GM18907 (cell line): ENCODE results near the gene CYP24A1.

Experiments used
- ATAC-seq: cut with Tn5 transposase; IDR thresholded peaks from one replicate; pipeline ENCODE4 v1.9.1; 2021; ENCODE audit warnings: mild to moderate bottlenecking, moderate library complexity; ENCODE audit not compliant: unreplicated experiment

The CYP24A1 gene

GRCh38 chr20:54173653-54174456 is at the start of gene CYP24A1:
Gene CYP24A1, minus strand, starts transcription at chr20:54173986. Its CDS starts 407 bp downstream, at chr20:54173579.
- ATAC-seq = no peak

DNA sequence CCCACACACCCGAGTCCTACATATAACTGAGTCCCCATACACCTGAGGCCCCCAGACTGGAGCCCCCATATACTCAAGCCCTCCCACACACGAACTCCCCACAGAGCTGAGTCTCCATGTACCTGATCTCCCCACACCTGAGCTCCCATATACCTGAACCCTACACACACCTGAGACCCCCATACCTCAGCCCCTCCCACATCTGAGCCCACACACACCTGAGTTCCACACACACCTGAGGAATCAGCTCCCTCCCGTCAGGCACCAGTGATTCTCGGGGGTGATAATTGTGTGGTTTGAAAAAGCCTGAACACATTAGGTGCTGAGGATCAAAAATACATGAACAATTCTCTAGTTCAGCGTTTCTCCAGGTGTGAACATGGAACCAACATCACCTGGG is 49.5 kb upstream of the CYP24A1 start:
- ATAC-seq = no peak

DNA sequence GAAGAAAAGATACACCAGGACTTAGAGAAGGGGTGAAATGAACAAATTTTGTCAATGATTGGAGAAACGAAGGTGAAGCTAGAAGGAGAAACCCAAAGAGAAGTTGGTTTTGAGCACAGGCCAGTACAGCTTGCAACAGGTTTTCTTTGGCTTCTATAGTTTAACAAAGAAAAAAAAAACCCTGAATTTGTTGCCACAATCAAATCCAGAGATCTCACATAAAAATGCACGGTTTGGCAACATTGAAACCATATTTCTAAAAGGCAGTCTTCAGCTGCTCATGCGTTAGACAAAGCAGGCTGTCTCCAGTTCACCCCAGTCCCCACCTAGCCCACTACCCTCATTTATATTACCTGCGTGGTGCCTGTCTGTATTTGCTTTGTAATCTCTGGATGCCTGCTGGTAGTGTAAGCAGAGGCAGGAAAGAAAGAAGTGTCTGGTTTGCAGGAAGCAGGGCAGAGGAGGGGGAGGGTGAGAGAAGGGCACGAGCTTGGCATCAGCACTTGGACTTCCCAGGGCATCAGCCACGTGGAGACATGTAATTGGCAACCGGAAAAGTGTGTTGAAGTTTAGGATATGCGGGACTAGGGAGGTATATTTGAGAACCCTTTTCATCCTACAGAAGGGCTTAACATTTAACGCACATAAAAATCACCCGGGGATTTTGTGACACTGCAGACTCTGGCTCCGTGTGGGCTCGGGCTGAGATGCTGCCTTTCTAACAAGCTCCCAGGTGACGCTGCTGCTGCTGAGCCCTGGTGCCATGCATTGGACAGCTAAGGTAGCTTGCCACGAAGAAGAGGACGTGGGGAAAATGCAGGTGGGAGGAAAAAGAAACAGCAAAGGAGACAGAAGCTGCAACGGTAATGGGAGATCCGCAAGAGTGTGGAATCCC is 48.5 kb upstream of the CYP24A1 start:
- no peak for ATAC-seq

GRCh38 chr20:54221353-54221752 is 47.6 kb upstream of the CYP24A1 start:
- peak; percentile 85 for ATAC-seq

- ATAC-seq = no peak
Observed at GRCh38 chr20:54220722-54221121, 46.9 kb upstream of the CYP24A1 start.

DNA sequence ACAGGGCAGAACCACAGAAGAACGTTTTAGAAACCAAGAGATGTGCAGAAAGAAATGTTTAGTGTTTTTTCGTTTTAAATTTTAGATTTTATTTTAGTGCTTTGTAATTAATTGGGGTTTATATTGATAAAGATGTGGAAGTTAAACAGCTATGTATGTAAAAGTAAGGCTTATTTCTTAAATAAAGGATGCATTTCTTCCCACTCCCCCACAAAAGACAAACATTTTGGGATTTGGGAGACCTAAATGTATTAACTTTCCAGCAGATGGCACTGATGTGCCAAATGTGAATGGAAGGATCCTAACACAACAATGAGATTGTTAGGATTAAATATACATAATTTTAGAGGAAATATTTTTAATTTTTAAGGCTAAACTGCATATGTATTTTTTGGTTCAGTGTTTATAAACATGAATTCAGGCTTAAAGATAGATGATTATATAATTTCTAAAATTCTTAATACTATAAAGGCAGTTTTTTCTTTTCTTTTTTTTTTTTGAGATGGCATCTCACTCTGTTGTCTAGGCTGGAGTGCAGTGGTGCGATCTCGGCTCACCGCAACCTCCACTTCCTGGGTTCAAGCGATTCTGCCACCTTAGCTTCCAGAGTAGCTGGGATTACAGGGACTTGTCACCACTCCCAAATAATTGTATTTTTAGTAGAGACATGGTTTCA is 46.1 kb upstream of the CYP24A1 start:
- ATAC-seq = no peak

- ATAC-seq = no peak
Observed at GRCh38 chr20:54218470-54218869, 44.7 kb upstream of the CYP24A1 start.

GRCh38 chr20:54217762-54218161 is 44.0 kb upstream of the CYP24A1 start:
- ATAC-seq = no peak

DNA sequence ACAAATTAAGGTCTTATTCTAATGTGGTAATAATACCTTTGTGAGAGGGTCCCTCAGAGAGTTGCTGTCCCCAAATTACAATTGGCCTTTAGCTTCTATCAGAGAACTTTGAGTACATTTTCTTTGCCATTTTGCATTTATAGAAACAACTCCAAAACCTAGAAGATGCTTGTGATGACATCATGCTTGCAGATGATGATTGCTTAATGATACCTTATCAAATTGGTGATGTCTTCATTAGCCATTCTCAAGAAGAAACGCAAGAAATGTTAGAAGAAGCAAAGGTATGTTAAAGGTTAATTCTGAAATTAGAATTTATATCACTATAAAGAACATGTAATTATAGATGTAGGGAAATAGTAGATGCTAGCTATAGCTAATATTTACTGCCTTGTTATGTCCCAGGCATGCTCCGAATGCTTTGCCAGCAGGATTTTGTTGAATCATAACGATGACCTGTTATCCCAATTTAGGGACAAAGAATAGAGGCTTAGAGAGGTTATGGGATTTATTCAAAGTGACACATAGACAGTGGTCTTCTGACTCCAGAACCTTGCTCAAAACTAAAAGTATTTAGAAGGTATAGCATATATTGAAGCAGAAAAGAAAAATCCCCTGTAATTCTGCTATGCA is 41.5 kb upstream of the CYP24A1 start:
- no peak for ATAC-seq

GRCh38 chr20:54214566-54214965 is 40.8 kb upstream of the CYP24A1 start:
- ATAC-seq = no peak

GRCh38 chr20:54212871-54213270 is 39.1 kb upstream of the CYP24A1 start:
- no peak for ATAC-seq

- ATAC-seq = no peak
Observed at GRCh38 chr20:54212226-54212625, 38.4 kb upstream of the CYP24A1 start.

GRCh38 chr20:54209216-54209813 is 35.5 kb upstream of the CYP24A1 start:
- ATAC-seq = no peak

- ATAC-seq = peak; percentile 13
Observed at GRCh38 chr20:54208548-54209176, 34.9 kb upstream of the CYP24A1 start.

GRCh38 chr20:54207743-54208547 is 34.2 kb upstream of the CYP24A1 start, which contains the start of gene PFDN4:
Gene PFDN4, plus strand, starts transcription at chr20:54208087. Its CDS starts 14 bp downstream, at chr20:54208101.
- peak; percentile 99 for ATAC-seq

DNA sequence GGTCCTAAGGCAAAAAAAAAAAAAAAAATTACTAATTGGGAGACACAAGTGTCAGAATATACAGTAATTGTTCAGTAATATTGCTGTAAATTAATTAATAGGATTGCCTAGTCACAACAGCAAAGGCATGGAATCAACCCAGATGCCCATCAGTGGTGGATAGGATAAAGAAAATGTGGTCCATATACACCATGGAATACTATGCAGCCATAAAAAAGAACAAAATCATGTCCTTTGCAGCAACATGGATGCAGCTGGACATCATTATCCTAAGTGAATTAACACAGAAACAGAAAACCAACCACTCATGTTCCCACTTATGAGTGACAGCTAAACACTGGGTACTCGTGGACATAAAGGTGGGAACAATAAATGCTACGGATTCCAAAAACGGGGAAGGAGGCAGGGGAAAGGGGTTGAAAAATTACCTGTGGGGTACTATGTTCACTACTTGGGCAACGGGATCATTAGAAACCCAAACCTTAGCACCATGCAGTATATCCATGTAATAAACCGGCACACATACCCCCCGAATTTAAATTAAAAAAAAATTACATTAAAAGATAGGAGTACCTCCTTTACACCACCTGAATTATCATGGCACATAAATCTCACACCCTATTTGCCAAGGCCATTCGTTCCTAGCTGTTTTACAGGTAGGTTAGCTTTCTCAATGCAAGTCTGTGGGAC is 33.4 kb upstream of the CYP24A1 start:
- no peak for ATAC-seq

DNA sequence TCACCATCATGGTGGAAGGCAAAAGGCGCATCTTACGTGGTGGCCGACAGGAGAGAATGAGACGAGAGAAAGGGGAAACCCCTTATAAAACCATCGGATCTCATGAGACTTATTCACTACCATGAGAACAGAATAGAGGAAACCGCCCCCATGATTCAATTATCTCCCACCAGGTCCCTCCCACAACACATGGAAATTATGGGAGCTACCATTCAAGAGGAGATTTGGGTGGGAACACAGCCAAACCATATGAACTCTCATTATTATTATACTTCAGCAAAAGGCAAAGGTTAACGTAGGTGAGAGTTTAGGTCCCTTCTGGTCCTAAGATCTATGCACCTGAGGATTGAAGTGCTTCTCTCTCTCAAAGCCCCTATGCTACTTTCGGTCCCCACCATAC is 31.7 kb upstream of the CYP24A1 start:
- no peak for ATAC-seq

GRCh38 chr20:54204481-54204880 is 30.7 kb upstream of the CYP24A1 start:
- no peak for ATAC-seq
